WTC11 (cell line): ENCODE data around the gene GANAB. TPM values are rescaled to one million over a fixed set of nuclear protein-coding genes. Genes with fewer than 3 reads are reported as not detected.

Experiments
- EMX1 ChIP-seq: fragments of 250-450 bp; sonication (Bioruptor Pico); IDR thresholded peaks from 2 replicates; pipeline ENCODE4 v1.8.0; 2021; ENCODE audit warnings: mild to moderate bottlenecking
- HMGA2 ChIP-seq: fragments of 250-450 bp; sonication (Bioruptor Pico); IDR thresholded peaks from 2 replicates; pipeline ENCODE4 v1.4.0; 2021; ENCODE audit warnings: mild to moderate bottlenecking, moderate library complexity
- IRF2 ChIP-seq: sonication (generic); formaldehyde crosslinking; IDR thresholded peaks from 2 replicates; pipeline ENCODE4 v1.8.0; 2022; ENCODE audit warnings: low read depth, missing genetic modification reagents, borderline replicate concordance
- NFATC4 ChIP-seq: fragments of 250-450 bp; sonication (Bioruptor Pico); IDR thresholded peaks from 2 replicates; pipeline ENCODE4 v1.9.0; 2021; ENCODE audit warnings: mild to moderate bottlenecking
- NFE2L1 ChIP-seq: sonication (generic); formaldehyde crosslinking; IDR thresholded peaks from 2 replicates; pipeline ENCODE4 v1.8.1; 2023; ENCODE audit warnings: missing genetic modification reagents
- NFYB ChIP-seq: sonication (generic); formaldehyde crosslinking; conservative IDR thresholded peaks from 2 replicates; pipeline ENCODE4 v1.8.0; 2022; ENCODE audit warnings: low read depth, missing genetic modification reagents
- OVOL2 ChIP-seq: fragments of 250-450 bp; sonication (Bioruptor Pico); IDR thresholded peaks from 2 replicates; pipeline ENCODE4 v1.9.0; 2021; ENCODE audit warnings: mild to moderate bottlenecking, borderline replicate concordance
- PRRX2 ChIP-seq: fragments of 250-450 bp; sonication (Bioruptor Pico); IDR thresholded peaks from 2 replicates; pipeline ENCODE4 v1.8.0; 2021; ENCODE audit warnings: mild to moderate bottlenecking
- SMAD3 ChIP-seq: sonication (generic); formaldehyde crosslinking; IDR thresholded peaks from 2 replicates; pipeline ENCODE4 v1.8.0; 2022; ENCODE audit warnings: missing genetic modification reagents, mild to moderate bottlenecking, borderline replicate concordance
- SMAD4 ChIP-seq: sonication (generic); formaldehyde crosslinking; IDR thresholded peaks from 2 replicates; pipeline ENCODE4 v1.8.0; 2022; ENCODE audit warnings: mild to moderate bottlenecking, missing genetic modification reagents
- SP1 ChIP-seq: sonication (generic); formaldehyde crosslinking; conservative IDR thresholded peaks from 2 replicates; pipeline ENCODE4 v1.8.1; 2022; ENCODE audit warnings: missing genetic modification reagents
- ZNF232 ChIP-seq: sonication (generic); formaldehyde crosslinking; IDR thresholded peaks from 2 replicates; pipeline ENCODE4 v1.8.0; 2022; ENCODE audit warnings: mild to moderate bottlenecking, missing genetic modification reagents
- ZNF416 ChIP-seq: fragments of 250-450 bp; sonication (Bioruptor Pico); IDR thresholded peaks from 2 replicates; pipeline ENCODE4 v1.9.0; 2021; ENCODE audit warnings: mild to moderate bottlenecking, inconsistent platforms
- total RNA-seq: library from RNA; stranded (reverse); gene quantifications from 3 replicates; pipeline ENCODE4 v1.2.3, GENCODE V29; 2021
- TF ChIP-seq, protein P1 (sequence below): sonication (generic); formaldehyde crosslinking; IDR thresholded peaks from 2 replicates; pipeline ENCODE4 v1.8.0; 2022; ENCODE audit warnings: mild to moderate bottlenecking, missing genetic modification reagents
- TF ChIP-seq, protein P2 (sequence below): sonication (generic); formaldehyde crosslinking; IDR thresholded peaks from 2 replicates; pipeline ENCODE4 v1.8.0; 2022; ENCODE audit warnings: mild to moderate bottlenecking, missing genetic modification reagents
- TF ChIP-seq, protein P3 (sequence below): sonication (generic); formaldehyde crosslinking; IDR thresholded peaks from 2 replicates; pipeline ENCODE4 v1.8.1; 2022; ENCODE audit warnings: mild to moderate bottlenecking, missing genetic modification reagents, moderate library complexity, borderline replicate concordance
- TF ChIP-seq, protein P4 (sequence below): sonication (generic); formaldehyde crosslinking; IDR thresholded peaks from 2 replicates; pipeline ENCODE4 v1.8.0; 2022; ENCODE audit warnings: mild to moderate bottlenecking, missing genetic modification reagents
- TF ChIP-seq, protein P5 (sequence below): sonication (generic); formaldehyde crosslinking; IDR thresholded peaks from 2 replicates; pipeline ENCODE4 v1.8.0; 2023; ENCODE audit warnings: missing genetic modification reagents, mild to moderate bottlenecking, borderline replicate concordance
- TF ChIP-seq, protein P6 (sequence below): fragments of 250-450 bp; sonication (Bioruptor Pico); IDR thresholded peaks from 2 replicates; pipeline ENCODE4 v1.8.0; 2021; ENCODE audit warnings: mild to moderate bottlenecking
- TF ChIP-seq, protein P7 (sequence below): fragments of 250-450 bp; sonication (Bioruptor Pico); IDR thresholded peaks from 2 replicates; pipeline ENCODE4 v1.9.0; 2021; ENCODE audit warnings: mild to moderate bottlenecking
- TF ChIP-seq, protein P8 (sequence below): sonication (generic); formaldehyde crosslinking; IDR thresholded peaks from 2 replicates; pipeline ENCODE4 v1.8.0; 2023; ENCODE audit warnings: mild to moderate bottlenecking, missing genetic modification reagents
- TF ChIP-seq, protein P9 (sequence below): sonication (generic); formaldehyde crosslinking; IDR thresholded peaks from 2 replicates; pipeline ENCODE4 v1.8.1; 2023; ENCODE audit warnings: mild to moderate bottlenecking, missing genetic modification reagents, borderline replicate concordance

Gene GANAB
- total RNA-seq, 1 experiment from 2014 or later = 327 TPM

DNA sequence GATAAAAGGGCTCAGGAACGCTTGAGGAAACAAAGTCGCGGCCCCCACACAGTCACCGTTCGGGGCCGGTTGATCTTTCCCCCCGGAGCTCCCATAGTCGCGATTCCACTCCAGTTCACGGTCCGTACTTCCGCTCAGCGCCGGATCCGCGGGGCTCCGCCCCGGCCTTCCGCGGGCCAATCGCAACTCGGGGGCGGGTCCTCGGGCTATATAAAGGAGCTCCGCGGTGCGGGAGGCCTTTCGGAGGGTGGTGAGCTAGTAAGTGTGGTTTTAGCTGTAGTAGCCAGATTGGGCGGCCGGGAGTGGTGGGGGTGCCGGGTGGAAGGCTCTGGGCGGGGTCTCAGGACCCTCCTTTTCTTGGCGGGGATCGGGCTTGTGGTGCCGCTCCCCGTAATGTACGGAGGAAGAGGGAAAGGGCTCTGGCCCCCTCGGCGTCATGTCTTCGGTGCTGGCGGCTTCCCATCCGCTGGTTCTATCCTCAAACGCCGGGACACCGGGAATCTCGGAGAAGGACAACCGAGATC is 18.7 kb upstream of the GANAB start, which contains the start of the genes C11orf98 and CSKMT (continued):
- TF ChIP-seq, protein P1, sequence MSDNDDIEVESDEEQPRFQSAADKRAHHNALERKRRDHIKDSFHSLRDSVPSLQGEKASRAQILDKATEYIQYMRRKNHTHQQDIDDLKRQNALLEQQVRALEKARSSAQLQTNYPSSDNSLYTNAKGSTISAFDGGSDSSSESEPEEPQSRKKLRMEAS (CRISPR knock-in tag) = peak; percentile 31; the same call in 1 of the 2 replicates
- TF ChIP-seq, protein P2, sequence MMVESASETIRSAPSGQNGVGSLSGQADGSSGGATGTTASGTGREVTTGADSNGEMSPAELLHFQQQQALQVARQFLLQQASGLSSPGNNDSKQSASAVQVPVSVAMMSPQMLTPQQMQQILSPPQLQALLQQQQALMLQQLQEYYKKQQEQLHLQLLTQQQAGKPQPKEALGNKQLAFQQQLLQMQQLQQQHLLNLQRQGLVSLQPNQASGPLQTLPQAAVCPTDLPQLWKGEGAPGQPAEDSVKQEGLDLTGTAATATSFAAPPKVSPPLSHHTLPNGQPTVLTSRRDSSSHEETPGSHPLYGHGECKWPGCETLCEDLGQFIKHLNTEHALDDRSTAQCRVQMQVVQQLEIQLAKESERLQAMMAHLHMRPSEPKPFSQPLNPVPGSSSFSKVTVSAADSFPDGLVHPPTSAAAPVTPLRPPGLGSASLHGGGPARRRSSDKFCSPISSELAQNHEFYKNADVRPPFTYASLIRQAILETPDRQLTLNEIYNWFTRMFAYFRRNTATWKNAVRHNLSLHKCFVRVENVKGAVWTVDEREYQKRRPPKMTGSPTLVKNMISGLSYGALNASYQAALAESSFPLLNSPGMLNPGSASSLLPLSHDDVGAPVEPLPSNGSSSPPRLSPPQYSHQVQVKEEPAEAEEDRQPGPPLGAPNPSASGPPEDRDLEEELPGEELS (CRISPR knock-in tag) = peak; percentile 27; the same call in 1 of the 2 replicates
- peak; percentile 18 for TF ChIP-seq ZNF232 (CRISPR knock-in tag)
- TF ChIP-seq, protein P3, sequence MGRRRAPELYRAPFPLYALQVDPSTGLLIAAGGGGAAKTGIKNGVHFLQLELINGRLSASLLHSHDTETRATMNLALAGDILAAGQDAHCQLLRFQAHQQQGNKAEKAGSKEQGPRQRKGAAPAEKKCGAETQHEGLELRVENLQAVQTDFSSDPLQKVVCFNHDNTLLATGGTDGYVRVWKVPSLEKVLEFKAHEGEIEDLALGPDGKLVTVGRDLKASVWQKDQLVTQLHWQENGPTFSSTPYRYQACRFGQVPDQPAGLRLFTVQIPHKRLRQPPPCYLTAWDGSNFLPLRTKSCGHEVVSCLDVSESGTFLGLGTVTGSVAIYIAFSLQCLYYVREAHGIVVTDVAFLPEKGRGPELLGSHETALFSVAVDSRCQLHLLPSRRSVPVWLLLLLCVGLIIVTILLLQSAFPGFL (CRISPR knock-in tag) = no peak
- no peak for TF ChIP-seq SMAD3
- 0 out of 2 replicates have a peak, but pooled peaks have one; percentile 24 for TF ChIP-seq OVOL2 (CRISPR knock-in tag)
- peak; percentile 89; the same call in 1 of the 2 replicates for TF ChIP-seq PRRX2 (CRISPR knock-in tag)
- TF ChIP-seq NFE2L1 = peak; percentile 11; the same call in 1 of the 2 replicates
- TF ChIP-seq, protein P4, sequence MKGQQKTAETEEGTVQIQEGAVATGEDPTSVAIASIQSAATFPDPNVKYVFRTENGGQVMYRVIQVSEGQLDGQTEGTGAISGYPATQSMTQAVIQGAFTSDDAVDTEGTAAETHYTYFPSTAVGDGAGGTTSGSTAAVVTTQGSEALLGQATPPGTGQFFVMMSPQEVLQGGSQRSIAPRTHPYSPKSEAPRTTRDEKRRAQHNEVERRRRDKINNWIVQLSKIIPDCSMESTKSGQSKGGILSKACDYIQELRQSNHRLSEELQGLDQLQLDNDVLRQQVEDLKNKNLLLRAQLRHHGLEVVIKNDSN = no peak
- TF ChIP-seq NFATC4 (CRISPR knock-in tag) = peak; percentile 96
- TF ChIP-seq, protein P5, sequence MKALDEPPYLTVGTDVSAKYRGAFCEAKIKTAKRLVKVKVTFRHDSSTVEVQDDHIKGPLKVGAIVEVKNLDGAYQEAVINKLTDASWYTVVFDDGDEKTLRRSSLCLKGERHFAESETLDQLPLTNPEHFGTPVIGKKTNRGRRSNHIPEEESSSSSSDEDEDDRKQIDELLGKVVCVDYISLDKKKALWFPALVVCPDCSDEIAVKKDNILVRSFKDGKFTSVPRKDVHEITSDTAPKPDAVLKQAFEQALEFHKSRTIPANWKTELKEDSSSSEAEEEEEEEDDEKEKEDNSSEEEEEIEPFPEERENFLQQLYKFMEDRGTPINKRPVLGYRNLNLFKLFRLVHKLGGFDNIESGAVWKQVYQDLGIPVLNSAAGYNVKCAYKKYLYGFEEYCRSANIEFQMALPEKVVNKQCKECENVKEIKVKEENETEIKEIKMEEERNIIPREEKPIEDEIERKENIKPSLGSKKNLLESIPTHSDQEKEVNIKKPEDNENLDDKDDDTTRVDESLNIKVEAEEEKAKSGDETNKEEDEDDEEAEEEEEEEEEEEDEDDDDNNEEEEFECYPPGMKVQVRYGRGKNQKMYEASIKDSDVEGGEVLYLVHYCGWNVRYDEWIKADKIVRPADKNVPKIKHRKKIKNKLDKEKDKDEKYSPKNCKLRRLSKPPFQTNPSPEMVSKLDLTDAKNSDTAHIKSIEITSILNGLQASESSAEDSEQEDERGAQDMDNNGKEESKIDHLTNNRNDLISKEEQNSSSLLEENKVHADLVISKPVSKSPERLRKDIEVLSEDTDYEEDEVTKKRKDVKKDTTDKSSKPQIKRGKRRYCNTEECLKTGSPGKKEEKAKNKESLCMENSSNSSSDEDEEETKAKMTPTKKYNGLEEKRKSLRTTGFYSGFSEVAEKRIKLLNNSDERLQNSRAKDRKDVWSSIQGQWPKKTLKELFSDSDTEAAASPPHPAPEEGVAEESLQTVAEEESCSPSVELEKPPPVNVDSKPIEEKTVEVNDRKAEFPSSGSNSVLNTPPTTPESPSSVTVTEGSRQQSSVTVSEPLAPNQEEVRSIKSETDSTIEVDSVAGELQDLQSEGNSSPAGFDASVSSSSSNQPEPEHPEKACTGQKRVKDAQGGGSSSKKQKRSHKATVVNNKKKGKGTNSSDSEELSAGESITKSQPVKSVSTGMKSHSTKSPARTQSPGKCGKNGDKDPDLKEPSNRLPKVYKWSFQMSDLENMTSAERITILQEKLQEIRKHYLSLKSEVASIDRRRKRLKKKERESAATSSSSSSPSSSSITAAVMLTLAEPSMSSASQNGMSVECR (CRISPR knock-in tag) = 0 out of 2 replicates have a peak, but pooled peaks have one; percentile 52
- TF ChIP-seq, protein P6, sequence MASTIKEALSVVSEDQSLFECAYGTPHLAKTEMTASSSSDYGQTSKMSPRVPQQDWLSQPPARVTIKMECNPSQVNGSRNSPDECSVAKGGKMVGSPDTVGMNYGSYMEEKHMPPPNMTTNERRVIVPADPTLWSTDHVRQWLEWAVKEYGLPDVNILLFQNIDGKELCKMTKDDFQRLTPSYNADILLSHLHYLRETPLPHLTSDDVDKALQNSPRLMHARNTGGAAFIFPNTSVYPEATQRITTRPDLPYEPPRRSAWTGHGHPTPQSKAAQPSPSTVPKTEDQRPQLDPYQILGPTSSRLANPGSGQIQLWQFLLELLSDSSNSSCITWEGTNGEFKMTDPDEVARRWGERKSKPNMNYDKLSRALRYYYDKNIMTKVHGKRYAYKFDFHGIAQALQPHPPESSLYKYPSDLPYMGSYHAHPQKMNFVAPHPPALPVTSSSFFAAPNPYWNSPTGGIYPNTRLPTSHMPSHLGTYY (CRISPR knock-in tag) = peak; percentile 89; the same call in 1 of the 2 replicates
- TF ChIP-seq EMX1 (CRISPR knock-in tag) = peak; percentile 90
- TF ChIP-seq SP1 (CRISPR knock-in tag) = peak; percentile 99
- no peak for TF ChIP-seq SMAD4
- peak; percentile 88; the same call in 1 of the 2 replicates for TF ChIP-seq ZNF416
- TF ChIP-seq NFYB (CRISPR knock-in tag) = peak; percentile 80
- TF ChIP-seq HMGA2 (CRISPR knock-in tag) = peak; percentile 26; the same call in 1 of the 2 replicates
- TF ChIP-seq, protein P7, sequence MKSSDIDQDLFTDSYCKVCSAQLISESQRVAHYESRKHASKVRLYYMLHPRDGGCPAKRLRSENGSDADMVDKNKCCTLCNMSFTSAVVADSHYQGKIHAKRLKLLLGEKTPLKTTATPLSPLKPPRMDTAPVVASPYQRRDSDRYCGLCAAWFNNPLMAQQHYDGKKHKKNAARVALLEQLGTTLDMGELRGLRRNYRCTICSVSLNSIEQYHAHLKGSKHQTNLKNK = peak; percentile 92
- TF ChIP-seq, protein P8, sequence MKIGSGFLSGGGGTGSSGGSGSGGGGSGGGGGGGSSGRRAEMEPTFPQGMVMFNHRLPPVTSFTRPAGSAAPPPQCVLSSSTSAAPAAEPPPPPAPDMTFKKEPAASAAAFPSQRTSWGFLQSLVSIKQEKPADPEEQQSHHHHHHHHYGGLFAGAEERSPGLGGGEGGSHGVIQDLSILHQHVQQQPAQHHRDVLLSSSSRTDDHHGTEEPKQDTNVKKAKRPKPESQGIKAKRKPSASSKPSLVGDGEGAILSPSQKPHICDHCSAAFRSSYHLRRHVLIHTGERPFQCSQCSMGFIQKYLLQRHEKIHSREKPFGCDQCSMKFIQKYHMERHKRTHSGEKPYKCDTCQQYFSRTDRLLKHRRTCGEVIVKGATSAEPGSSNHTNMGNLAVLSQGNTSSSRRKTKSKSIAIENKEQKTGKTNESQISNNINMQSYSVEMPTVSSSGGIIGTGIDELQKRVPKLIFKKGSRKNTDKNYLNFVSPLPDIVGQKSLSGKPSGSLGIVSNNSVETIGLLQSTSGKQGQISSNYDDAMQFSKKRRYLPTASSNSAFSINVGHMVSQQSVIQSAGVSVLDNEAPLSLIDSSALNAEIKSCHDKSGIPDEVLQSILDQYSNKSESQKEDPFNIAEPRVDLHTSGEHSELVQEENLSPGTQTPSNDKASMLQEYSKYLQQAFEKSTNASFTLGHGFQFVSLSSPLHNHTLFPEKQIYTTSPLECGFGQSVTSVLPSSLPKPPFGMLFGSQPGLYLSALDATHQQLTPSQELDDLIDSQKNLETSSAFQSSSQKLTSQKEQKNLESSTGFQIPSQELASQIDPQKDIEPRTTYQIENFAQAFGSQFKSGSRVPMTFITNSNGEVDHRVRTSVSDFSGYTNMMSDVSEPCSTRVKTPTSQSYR (CRISPR knock-in tag) = no peak
- no peak for TF ChIP-seq IRF2 (CRISPR knock-in tag)
- TF ChIP-seq, protein P9, sequence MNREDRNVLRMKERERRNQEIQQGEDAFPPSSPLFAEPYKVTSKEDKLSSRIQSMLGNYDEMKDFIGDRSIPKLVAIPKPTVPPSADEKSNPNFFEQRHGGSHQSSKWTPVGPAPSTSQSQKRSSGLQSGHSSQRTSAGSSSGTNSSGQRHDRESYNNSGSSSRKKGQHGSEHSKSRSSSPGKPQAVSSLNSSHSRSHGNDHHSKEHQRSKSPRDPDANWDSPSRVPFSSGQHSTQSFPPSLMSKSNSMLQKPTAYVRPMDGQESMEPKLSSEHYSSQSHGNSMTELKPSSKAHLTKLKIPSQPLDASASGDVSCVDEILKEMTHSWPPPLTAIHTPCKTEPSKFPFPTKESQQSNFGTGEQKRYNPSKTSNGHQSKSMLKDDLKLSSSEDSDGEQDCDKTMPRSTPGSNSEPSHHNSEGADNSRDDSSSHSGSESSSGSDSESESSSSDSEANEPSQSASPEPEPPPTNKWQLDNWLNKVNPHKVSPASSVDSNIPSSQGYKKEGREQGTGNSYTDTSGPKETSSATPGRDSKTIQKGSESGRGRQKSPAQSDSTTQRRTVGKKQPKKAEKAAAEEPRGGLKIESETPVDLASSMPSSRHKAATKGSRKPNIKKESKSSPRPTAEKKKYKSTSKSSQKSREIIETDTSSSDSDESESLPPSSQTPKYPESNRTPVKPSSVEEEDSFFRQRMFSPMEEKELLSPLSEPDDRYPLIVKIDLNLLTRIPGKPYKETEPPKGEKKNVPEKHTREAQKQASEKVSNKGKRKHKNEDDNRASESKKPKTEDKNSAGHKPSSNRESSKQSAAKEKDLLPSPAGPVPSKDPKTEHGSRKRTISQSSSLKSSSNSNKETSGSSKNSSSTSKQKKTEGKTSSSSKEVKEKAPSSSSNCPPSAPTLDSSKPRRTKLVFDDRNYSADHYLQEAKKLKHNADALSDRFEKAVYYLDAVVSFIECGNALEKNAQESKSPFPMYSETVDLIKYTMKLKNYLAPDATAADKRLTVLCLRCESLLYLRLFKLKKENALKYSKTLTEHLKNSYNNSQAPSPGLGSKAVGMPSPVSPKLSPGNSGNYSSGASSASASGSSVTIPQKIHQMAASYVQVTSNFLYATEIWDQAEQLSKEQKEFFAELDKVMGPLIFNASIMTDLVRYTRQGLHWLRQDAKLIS (CRISPR knock-in tag) = no peak
